Left renal cortex interstitium (tissue), 4 donors: ENCODE results near the gene C3. TPM values are rescaled to one million over a fixed set of nuclear protein-coding genes. Genes with fewer than 3 reads are reported as not detected.
"Not testable (repeated sequence)": the region's sequence is repeated elsewhere in the genome, so short reads cannot be mapped to it uniquely, and the experiment has no call there.

Experiments
- DNase-seq, 4 donors: peaks; one replicate each; pipeline ENCODE4 v3.0.0-alpha.2; 2013; ENCODE audit warnings: low read depth in 4 of 4, low spot score in 2 of 4, missing footprints in 1 of 4
- polyA plus RNA-seq, 4 donors: library from polyadenylated mRNA; unstranded; fragments of 120-200 nt; gene quantifications; one replicate each; pipeline ENCODE4 v1.2.1, GENCODE V29; 2013; ENCODE audit not compliant: insufficient read length in 4 of 4

Gene C3
- polyA plus RNA-seq, 4 donors, result 13.6 to 30.7 (median 22.1) TPM

DNA sequence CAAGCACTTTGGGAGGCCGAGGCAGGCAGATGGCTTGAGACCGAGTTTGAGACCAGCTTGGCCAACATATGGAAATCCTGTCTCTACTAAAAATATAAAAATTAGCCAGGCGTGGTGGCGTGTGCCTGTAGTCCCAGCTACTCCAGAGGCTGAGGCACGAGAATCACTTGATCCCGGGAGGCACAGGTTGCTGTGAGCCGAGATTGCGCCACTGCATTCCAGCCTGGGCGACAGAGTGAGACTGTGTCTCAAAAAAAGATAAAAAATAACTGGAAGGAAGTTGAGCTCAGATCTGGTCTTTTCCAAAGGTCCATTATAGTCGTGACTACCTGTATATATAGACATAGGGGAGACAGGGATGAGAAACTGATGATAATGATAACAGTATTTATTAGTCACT, 28.1 kb upstream of the C3 start:
- not testable (repeated sequence) for DNase-seq

DNA sequence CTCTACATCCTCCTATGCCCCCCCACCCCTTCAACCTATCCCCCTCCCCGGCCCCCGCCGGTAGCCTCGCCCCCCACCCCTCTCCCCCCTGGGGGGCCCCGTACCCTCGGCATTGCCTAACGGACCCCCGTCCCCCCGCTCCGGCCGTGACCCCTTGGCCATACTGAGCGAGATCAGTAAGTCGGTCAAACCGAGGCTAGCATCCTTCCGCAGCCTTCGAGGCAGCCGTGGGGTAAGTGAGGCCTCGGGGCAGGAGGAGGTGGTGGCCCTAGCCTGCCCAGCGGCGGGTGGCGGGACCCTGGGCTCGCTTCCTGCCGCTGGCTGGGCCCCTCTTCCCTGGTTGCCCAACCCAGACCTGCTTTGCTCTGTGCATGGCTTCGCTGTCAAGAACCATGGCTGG, 25.5 kb upstream of the C3 start:
- DNase-seq, result no peak

DNA sequence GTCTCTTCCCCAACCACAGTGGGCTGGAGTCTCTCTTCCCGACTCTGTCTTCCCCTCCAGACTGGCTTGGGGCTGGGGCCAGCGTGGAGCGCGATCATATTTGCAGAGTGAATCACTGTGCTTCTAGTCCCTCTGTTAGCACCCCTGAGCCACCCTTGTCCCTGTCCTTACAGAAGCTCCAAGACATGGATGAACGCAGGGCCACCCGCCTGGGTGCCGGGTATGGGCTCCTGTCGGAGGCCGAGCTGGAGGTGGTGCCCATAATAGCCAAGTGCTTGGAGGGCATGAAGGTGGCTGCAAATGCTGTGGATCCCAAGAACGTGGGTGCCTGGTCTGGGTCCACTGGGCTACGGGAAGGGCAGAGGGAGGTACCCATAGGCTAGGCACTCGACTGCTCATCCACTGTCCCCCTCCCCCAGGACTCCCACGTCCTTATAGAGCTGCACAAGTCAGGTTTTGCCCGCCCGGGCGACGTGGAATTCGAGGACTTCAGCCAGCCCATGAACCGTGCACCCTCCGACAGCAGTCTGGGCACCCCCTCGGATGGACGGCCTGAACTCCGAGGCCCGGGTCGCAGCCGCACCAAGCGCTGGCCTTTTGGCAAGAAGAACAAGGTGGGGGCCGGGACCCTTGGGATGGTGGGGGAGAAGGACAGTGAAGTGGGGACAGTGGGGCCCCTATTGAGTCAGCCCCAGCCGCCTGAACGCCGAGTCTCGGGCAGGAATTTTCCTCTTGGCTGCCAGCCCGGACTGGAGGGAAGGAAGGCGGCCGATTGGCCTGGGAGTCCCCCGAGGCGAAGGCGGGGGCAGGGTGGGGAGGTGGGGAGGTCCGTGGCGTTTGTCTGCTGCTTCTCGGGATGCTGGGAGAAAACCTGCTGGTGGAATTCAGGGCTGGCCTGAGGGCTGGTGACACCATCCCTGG, 24.2 kb upstream of the C3 start:
- DNase-seq, result peak in 1 of 4 donors; percentile 78

DNA sequence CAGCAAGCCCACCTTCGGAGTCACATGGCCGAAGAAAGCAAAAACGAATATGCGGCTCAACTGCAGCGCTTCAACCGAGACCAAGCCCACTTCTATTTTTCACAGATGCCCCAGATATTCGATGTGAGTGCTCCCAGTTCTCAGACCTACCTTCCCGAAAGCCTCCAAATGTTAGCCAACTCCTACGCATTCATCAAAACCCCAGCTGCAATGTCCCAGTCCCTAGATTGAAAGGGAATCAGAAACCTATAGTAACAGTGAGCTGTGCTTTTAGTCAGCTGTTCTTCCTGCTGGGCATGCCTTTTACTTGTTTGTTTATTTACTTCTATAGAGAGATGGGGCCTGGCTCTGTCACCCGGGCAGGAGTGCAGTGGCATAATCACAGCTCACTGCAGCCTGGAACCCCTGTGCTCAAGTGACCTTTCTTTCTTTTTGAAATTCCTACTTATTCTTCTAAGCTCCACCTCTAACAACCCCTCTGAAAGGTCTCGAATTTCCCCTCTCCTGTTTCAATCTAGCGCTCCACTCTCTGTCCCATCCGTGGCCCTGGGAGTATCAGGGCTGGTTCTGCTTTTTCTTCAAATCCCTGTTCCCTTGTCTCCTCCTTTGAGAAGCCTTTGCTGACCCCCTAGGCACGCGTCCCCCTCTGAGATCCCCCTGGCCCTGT, 23.4 kb upstream of the C3 start:
- DNase-seq, result no peak

DNA sequence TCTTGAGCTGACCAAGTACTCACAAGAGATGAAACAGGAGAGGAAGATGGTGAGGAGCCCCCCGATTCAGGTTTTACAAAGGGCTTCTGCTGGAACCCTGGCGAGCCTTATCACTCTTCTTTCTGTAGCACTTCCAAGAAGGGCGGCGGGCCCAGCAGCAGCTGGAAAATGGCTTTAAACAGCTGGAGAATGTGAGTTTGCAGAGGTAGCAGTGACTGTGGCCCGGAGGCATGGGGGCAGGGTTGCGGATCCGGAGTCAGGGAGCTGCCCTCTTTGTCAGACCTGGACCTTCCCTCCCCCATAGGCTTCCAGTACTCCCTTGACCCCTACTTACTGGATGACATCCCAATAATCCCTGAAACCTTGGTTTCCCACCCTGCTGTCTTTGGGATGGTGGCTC, 22.6 kb upstream of the C3 start:
- DNase-seq, result no peak

DNA sequence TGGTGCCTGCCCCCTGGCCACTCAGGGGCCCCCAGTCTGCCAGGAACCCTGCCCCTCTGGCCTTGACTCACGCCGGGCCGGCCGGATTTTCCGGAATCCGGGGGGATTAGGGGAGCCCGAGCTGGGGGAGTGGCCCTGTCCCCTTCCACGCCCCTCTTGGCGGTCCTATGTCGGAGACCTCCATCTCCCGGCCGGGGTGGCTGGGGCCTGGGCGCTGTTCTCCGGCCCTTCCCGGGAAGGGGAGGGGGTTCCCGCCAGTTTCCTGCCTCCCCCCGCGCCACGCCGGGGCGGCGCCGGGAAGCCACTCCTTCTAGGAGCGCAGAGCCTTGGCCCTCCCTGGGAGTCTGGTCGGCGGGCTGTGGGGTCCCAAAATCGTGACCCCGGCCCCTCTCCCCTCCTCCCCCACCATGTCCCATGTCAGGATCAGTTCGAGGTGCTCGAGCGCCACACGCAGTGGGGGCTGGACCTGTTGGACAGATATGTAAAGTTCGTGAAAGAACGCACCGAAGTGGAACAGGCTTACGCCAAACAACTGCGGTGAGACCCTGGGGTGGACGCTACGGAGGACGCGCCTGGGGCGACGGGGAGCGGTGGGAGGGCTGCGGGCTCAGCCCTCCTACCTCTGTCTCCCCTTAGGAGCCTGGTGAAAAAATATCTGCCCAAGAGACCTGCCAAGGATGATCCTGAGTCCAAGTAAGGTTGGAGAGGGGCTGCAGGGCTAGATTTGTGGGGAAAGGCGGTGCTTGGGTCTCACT, 20.3 kb upstream of the C3 start:
- no peak for DNase-seq

DNA sequence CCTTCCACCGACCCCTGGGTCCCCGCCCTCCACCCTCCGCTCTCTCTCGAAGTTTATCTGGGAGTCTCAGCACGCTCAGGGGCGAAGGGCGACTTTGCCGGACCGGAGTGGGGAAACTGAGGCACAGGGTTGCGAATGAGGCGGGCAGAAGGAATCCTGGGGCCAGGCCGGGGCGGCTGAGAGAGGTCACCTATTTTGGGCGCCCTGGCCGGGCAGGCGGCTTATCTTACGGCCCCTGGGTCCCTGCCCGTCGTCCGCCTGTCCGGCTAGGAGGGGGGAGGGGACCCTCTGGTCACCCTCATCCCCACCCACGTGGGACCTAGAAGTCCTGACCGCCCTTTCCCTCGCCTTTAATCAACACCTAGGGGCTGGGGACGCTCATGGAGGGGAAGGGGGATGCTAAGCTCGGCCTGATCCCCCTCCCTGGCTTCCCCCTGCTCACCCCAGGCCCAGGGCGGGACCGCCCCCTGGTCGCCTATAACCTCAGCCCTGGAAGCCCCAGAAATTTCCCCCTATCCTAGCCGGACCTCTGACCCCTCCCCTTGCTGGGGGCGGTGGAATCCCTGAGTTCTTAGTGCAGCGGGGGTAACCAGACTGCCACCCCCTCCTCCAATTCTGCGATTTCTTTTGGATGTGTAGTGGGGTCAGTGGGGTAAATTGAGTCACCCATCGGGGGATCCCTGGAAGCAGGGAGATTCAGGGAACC, 19.6 kb upstream of the C3 start:
- no peak for DNase-seq

DNA sequence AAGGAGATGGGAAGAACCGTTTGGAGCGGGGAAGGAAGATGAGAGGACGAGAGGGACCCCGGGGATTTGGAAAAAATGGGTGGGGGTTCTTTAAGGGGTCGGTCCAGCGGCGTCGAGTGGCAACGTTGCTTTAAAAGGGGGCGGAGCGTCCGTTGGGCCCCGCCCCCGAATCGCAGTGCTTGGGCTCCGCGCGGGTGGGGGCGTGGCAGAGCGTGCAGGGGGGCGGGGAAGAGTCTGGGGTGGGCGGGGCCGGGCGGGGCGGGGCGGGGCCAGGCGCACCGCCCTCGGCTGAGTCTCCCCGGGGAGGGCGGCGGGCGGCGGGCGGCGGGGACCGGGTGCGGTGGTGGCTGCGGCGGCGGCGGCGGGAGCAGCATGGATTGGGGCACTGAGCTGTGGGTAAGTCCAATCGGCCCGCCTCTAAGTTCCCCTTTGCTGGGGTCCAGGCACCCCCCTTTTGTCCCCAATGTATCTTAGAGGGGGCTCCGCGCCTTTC, 19.0 kb upstream of the C3 start, which contains the start of gene TRIP10:
TSS of gene TRIP10 (plus strand) at position 291 of the 493 bp plus-strand sequence. CDS start at position 373, 82 bp downstream.
- peak in 1 of 4 donors; percentile 82 for DNase-seq

DNA sequence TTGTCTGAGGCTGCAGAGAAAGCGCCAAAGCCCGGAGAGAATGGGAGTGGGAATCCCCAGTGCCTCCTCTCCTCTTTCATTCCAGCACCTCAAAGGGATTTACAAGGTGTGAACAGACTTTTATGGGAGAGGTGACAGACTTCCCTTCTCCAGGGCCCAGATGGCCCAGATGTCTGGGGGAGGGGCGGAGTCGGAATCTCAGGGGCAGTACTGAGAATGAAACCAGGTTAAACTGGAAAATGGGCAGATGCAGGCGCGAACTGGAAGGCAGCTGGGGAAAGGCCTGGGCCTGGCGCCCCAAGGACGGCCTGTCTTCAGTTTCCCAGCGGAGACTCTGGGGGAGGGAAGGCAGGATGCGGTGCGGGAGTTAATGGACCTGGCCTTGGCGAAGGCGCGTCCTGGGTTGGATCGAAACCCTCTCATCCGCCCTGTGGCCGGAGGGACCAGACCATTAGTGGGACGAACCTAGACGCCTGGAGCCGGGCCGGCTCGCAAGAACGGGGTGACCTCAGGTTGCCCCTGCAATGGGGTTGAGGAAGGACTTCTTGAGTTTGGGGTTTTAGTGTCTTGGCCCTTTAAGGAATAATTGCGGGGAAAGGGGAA, 18.4 kb upstream of the C3 start:
- DNase-seq, result no peak

DNA sequence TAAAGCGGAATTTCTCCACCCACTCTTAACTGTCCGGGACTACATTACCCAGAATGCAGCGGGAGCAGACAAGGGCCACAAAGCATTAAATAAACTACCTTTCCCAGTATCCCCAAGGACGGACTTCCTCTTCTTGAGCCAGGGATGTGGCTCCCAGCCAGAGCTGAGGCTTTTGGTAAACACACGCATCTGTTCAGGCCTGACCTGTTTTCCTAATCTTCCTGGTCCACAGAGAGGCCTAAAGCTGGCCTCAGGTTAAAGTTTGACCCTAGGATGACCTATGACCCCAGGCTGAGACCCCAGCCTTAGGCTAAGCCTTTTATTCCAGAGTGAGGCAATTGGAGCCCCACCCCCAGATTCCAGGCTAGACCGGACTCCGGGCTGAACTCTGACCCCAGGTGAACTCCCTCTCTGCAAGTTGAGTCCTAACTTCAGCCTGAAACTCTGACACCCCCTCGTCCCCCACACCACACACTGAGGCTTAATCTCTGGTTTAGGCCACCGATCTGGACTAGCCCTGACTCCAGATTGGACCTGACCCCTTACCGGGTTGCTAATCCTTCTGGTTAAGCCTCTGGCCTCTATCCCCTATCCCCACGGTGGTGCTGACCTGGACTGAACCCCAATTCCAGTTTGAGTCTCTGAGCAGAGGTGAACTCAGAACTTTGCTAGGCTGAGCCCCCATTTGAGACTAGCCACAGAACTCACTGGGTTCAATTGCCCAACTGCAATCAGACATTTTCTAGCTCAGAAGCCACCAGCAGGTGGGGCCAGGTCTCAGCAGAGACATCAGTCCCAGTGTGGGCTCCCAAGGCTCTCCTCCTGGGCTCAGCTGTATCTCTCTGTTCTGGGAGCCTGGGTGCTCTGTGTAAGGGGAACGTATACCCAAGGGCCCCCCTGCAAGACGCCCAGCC, 17.7 kb upstream of the C3 start:
- DNase-seq, result peak in 1 of 4 donors; percentile 61

DNA sequence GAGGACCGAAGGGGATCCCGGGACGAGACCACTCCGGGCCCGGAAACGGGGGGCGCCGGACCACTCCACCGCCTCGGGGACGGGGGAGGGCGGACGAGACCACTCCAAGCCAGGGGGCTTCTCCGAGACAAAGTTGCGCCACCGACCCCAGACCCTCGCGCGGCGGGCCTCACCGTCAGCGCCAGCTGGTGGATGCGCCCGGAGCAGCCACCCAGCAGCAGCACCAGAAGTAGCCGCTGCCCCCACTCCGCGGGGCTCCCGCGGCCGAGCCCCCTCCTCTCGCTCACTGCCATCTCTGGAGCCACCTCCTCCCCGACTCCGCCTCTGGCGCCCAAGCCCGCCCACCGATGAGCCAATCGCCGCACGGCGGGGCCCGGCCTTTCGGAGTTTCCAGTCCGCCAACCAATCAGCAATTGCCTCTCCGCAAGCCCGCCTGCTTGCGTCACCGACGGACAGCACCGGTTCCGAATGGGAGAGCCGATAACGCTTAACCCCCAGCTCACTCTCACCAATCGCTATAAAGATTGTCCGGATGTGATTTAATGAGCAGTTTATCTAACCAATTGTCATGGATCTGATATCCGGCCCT, 16.9 kb upstream of the C3 start, which contains the start of gene GPR108:
TSS of gene GPR108 (minus strand) at position 297 of the 589 bp plus-strand sequence. CDS start at position 293, 4 bp downstream.
- peak; percentile 99 to 100 (median 99) for DNase-seq

DNA sequence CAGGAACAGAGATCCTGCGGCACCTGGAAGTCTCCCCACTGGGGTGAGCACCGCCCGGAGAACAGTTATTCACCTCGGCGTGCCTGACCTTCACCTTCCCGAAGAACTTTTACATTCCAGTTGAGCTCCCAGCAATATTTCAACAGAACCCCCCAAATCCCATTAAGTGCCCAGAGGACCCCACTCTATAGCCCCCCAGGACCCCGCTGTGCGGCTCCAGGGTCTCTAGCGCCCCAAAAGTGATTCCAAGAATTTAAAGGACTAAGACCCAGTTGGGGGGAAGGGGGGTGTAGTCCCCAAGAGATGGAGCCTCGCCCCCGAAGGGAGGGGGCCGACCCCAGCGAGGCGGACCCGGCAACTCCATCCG, 16.4 kb upstream of the C3 start:
- no peak for DNase-seq

DNA sequence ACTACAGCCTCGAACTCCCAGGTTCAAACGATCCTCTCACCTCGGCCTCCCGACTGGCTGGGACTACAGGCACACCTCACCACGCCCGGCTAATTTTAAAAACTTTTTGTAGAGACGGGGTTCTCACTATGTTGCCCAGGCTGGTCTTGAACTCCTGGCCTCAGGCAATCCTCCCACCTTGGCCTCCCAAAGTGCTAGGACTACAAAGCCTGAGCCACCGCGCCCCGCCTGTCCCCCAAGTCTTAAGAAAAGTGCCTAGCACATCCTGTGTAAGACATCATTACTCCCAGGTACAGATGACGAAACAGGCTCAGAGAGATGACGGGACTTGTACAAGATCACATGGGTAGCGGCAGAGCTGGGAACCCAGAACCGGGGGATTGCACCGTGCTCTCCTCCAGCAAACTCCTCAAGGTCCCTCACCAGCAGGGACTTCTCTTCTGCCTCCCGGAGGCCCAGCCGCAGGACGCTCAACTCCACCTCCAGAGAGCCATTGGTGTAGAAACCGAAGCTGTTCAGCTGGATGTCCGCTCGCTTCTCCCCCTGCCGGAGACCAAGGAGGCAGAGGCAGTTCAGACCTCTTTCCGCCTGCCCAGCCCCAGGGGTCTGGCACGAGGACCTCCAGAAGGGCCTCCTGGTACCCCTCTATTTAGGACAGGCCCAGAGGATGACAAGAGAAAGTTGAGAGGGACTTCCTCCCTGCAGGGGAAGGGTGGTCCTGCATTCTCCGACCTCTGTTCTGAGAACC, 15.9 kb upstream of the C3 start:
- DNase-seq, result peak in 1 of 4 donors; percentile 72

DNA sequence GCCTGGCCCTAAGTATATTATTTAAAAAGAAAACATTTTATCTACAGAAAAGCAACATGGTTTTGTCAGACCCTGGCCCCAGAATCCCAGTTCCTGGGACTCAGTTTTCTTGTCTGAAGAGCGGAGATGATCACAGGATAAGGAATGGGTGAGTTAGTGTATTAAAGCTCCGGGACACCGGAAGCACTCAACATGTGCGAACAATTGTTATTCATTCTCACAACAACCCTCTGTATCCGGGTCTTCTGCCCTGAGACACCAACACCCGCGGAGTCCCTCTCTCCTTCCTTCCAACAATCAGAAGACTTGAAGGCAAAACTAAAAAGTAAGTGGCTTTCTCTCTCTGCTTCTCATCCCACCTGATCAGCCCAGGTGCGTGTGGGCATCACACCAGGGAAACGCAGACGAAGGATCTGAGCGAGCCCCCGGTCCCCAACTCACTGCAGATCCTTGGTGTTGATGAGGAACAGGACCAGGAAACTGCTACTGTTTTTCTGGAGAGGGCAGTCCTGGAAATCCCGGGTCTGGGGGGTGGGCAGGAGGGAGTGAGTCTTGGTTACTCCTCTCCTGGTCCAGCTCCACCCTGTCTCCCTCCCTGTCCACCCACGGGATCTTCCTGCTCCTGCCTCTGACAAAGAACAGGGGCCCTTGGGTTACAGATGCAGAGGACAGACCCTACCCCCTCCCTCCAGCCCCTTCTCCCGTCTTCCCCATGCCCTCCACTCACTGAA, 14.9 kb upstream of the C3 start:
- no peak for DNase-seq

DNA sequence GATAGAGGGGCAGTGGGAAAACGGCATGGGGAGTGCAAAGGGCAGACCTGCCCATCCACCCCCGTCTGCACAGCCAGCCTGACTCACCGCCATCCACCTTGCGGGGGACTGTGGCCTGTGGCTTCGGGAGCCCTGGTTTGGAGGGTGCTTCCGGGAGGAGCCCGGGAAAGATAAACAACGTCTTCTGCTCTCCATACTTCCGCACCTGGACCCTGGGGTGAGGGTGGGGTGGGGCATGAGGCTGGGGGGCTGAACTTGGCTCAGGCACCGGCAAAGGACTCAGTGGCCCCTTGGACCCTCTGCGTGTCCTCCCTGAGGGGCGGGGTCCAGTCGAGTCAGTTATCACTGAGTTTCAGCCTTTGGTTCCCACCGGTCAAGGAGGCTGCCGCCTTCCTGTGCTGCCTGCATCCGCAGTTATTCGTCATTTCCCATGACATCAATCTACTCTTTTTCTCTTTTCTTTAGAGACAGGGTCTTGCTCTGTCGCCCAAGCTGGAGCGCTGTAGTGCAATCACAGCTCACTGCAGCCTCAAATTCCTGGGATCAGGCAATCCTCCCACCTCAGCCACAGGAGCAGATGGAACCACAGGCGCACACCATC, 13.7 kb upstream of the C3 start:
- no peak for DNase-seq

DNA sequence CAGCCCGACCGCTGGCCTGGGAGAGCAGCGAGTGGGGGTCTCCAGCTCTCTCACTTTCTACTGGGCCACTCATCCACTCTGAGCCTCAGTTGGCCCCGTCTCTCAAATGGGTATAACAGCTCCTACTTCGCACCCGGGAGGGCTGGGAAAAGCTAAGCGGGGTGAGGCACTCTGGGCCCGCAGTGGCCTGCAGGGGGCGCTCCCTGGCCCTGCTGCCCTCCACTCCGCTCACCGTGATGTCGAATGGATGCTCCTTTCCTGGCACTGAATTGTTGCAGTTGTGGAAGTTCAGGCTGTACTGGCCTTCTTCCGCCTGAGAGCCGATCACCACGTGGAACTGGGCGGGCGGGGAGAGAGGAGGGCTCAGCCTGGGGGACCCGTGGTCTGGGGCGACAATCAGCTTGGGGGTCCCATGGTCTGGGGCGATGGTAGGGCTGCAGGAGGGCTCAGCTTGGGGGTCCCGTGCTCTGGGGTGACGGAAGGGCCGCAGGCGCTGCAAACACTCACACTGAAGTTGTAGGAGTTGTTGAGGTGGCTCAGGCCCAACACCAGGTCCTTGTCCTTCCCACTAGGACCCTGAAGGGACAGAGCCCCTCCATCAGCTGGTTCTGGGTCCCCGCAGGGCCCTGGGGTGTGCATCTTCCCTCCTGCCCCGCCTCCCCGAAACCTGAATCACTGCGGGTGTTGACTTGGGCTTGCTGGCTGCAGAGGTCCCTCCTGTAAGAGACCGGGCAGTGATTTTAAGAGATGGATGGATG, 13.1 kb upstream of the C3 start:
- DNase-seq, result no peak
